Placental pericyte (primary cell): ENCODE measurements around the gene IGF2. TPM values are rescaled to one million over a fixed set of nuclear protein-coding genes. Genes with fewer than 3 reads are reported as not detected.
A peak's percentile ranks its signal among the peaks of the same experiment; 100 is the strongest.

Experiments
- small RNA-seq: library from RNA; depleted of rRNA; stranded (forward); fragments of <200 nt; gene quantifications from one replicate; pipeline ENCODE3, GENCODE V24; 2012; ENCODE audit warnings: low replicate concordance
- total RNA-seq: library from RNA; depleted of rRNA; stranded (reverse); fragments of >200 nt; gene quantifications from 2 replicates; pipeline ENCODE4 v1.2.3, GENCODE V29; 2012

Gene IGF2, protein sequence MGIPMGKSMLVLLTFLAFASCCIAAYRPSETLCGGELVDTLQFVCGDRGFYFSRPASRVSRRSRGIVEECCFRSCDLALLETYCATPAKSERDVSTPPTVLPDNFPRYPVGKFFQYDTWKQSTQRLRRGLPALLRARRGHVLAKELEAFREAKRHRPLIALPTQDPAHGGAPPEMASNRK
- 3.9 and 60.7 TPM in 2 replicates for total RNA-seq

GRCh38 chr11:2139123-2139521 is at the start of gene IGF2:
IGF2 (minus strand) TSS chr11:2139389; CDS start chr11:2135523, 3,866 bp downstream.

GRCh38 chr11:2171591-2172003 is 32.4 kb upstream of the IGF2 start, which contains the start of gene TH:
TH (minus strand) TSS chr11:2171815; CDS start chr11:2171786, 29 bp downstream.

GRCh38 chr11:2160736-2161259 is 21.6 kb upstream of the IGF2 start, which contains the start of gene INS:
INS (minus strand) TSS chr11:2161209; CDS start chr11:2160971, 238 bp downstream.

Small RNA genes lying within 50 kb of the gene (small RNA-seq; reads per million reads assigned to genes)
- not detected for gene MIR4686
- 0.91 reads per million, percentile 41 among the genes with 10 or more reads in this experiment for gene MIR483

Other genes with a start within 250 kb of the IGF2 start
- not detected in 2 replicates for gene PRR33, start 247.5 kb downstream of the IGF2 start, total RNA-seq
- gene TNNT3, start 219.7 kb downstream of the IGF2 start, total RNA-seq: not detected in 2 replicates
- gene MRPL23, start 192.1 kb downstream of the IGF2 start, total RNA-seq: 82.0 and 99.1 TPM in 2 replicates
- gene H19, start 141.5 kb downstream of the IGF2 start, total RNA-seq: 5.2 and 10.7 TPM in 2 replicates
- not detected in 2 replicates for gene INS, start 21.8 kb upstream of the IGF2 start, total RNA-seq
- not detected in 2 replicates for gene TH, start 32.4 kb upstream of the IGF2 start, total RNA-seq
- gene ASCL2, start 131.2 kb upstream of the IGF2 start, total RNA-seq: 0.22 TPM in 1 of 2 replicates, not detected in the other
- not detected in 2 replicates for gene C11orf21, start 162.5 kb upstream of the IGF2 start, total RNA-seq
- gene TSPAN32, start 162.6 kb upstream of the IGF2 start, total RNA-seq: not detected in 2 replicates
- gene CD81, start 237.9 kb upstream of the IGF2 start, total RNA-seq: 245 and 302 TPM in 2 replicates